GM12874 (cell line): Measurements from ENCODE around the gene SELENOO.
A peak's percentile ranks its signal among the peaks of the same experiment; 100 is the strongest.

Source experiments
- TF ChIP-seq, protein P1 (sequence below): IDR thresholded peaks from 2 replicates; pipeline ENCODE4 v1.5.1; 2011; ENCODE audit warnings: low read depth, mild to moderate bottlenecking, control low read depth, low read length, moderate library complexity; ENCODE audit not compliant: insufficient read depth

SELENOO gene

DNA sequence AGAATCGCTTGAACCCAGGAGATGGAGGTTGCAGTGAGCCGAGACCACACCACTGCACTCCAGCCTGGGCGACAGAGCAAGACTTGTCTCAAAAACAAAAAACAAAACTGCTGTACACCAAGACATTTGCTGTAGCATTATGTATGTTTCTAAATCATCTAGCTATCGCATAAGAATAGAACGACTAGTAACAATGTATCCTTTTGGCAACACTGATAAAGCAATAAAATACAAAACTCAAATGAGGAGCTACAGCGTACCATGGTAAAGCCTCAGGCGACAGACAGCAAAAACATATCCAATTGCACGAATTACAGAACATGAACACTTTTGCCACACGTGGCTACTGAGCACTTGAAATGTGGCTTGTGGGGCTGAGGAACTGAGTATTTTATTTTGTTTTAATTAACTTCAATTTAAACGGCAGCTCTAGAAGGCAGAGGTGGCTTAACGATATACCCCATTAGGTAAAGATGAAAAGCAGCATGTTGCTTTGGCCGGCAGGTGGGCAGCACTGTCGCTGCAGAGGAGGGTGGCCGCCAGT, 41.7 kb downstream of the SELENOO start:
- TF ChIP-seq, protein P1, sequence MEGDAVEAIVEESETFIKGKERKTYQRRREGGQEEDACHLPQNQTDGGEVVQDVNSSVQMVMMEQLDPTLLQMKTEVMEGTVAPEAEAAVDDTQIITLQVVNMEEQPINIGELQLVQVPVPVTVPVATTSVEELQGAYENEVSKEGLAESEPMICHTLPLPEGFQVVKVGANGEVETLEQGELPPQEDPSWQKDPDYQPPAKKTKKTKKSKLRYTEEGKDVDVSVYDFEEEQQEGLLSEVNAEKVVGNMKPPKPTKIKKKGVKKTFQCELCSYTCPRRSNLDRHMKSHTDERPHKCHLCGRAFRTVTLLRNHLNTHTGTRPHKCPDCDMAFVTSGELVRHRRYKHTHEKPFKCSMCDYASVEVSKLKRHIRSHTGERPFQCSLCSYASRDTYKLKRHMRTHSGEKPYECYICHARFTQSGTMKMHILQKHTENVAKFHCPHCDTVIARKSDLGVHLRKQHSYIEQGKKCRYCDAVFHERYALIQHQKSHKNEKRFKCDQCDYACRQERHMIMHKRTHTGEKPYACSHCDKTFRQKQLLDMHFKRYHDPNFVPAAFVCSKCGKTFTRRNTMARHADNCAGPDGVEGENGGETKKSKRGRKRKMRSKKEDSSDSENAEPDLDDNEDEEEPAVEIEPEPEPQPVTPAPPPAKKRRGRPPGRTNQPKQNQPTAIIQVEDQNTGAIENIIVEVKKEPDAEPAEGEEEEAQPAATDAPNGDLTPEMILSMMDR = no peak

GRCh38 chr22:50243685-50244419, 43.0 kb downstream of the SELENOO start:
- TF ChIP-seq, protein P1 = no peak

DNA sequence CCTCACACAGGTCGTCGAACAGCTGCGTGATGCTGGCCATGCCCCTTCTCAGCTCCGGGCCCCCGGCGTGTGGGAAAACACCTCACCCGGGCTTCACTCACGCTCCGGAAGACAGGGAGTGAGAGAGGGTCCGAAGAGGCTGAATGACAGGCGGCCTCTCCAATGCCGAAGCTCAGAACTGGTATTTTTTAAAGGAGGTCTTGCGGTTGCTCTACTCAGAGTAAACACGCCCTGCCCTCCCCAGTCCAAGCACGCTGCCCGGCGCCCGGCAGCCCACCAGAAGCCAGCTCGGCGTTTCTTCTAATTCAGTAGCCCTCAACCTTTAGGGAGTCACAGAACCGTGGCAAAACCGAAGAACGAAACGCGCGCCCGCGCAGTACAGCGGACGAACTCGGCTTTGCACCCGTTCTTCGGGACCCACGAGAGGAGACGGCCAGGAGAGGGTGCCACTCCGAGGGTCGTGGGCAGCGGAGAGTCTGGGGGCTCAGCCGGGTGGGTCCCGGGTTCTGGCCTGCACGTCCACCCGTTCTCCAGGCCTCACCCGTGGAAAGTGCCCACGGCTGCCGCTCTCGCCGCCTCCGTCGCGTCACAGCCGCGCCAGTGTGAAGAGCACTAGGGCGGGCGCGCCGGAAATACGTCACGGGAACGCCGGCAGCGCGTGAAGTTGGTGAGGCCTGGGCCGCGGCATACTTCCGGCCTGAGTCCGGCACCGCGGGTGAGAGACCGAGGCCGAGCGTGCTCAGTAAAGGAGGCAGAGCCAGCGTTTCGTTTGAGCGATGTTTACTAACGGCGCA, 43.8 kb downstream of the SELENOO start, which contains the start of gene TUBGCP6:
TUBGCP6 (minus strand) TSS at position 604 of the 794 bp plus-strand sequence; CDS start at position 40, 564 bp downstream.
- TF ChIP-seq, protein P1 = no peak

GRCh38 chr22:50245214-50246072, 44.6 kb downstream of the SELENOO start:
- TF ChIP-seq, protein P1 = no peak

DNA sequence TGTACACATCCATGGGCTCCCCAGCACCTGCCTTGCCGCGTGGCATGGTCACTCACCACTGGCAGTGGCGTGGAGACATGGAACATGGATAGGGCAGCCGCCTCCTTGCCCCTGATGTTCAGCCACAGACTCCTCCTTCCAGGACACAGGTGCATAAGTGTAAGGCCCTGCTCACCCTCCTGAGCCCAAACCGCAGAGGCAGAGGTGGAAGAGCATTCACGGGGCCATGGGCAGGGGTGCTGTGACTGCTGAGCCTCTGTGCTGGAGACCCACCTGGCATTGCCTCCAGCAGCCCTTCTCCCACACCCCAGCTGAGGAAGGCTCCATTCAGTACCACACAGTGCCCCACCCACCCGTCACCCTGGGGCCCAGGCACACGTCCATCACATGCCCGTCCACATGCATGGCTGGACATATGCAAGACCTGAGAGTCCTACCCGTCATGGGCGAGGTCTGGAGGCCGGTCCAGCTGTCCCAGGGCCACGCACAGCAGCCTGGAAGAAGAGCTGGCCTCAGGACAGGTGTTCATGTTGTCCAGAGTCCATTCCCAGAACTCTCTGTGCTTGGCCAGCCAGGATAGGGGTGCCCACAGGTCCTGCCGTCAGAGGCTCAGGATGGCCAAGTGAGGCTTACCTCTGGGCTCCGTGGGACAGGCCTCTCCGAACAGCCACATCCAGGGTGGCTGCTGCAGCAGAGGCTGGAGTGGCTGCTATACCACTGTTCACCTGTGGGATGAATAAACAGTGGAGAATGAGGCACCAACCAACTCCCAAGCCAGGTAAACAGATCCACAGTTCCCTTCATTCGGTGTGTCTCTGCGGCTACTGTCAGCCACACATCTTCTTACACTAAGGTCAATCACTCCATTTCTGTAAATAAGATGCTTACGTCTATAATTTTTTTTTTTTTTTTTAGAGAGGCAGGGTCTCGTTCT, 45.7 kb downstream of the SELENOO start:
- TF ChIP-seq, protein P1 = peak; percentile 17; the same call in 1 of the 2 replicates

DNA sequence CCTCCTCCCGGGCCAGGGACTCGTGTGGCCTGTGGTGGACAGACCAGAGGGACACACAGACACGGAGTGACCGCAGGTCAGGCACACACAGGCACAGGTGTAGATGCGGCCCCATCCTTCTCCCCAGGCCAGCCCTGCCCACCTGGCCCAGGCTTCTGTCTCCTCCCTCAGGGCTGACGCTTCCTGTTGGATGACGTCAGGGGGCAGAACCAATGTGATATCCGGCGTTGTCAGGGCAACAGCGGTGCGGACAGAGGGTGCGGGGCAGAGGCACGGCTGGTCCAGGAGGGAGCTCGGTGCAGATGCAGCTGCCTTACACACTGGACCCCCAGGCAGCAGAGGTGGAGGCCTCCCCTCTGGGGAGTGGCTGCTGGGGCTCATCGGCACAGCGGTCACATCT, 46.9 kb downstream of the SELENOO start:
- TF ChIP-seq, protein P1 = no peak
